Measurements from ENCODE around the gene HSDL2.

- no peak for TF ChIP-seq CTCF (conservative IDR thresholded peaks at IDR 0.05)
- no peak for TF ChIP-seq ZFX (IDR thresholded peaks at IDR 0.05)
Observed at GRCh38 chr9:112332674-112332976, 47.3 kb upstream of the HSDL2 start.

Measured in C4-2B (cell line).